Astrocyte (in vitro differentiated cells and primary cell): Measurements from ENCODE around the gene TCP1. TPM values are rescaled to one million over a fixed set of nuclear protein-coding genes. Genes with fewer than 3 reads are reported as not detected.
"Not testable (repeated sequence)": the region's sequence is repeated elsewhere in the genome, so short reads cannot be mapped to it uniquely, and the experiment has no call there.

Experiments
- DNase-seq: peaks from one replicate; pipeline ENCODE4 v3.0.0-alpha.2; 2010; ENCODE audit warnings: low read depth
- FAIRE-seq: peaks from 2 replicates; lab custom pipeline; 2011; peaks lifted over from hg19 to GRCh38; lab: Jason Lieb, UNC
- H2AFZ ChIP-seq: 2 replicates; pipeline ENCODE4 v1.6.0; 2012; ENCODE audit warnings: low read depth, low read length, inconsistent platforms
- H3K27ac ChIP-seq: 2 replicates; pipeline ENCODE4 v1.5.1; 2011; ENCODE audit warnings: low read depth, low read length, inconsistent platforms
- H3K27me3 ChIP-seq: 2 replicates; pipeline ENCODE4 v1.6.0; 2011; ENCODE audit warnings: low read length, inconsistent platforms; ENCODE audit not compliant: insufficient read depth
- H3K36me3 ChIP-seq: 2 replicates; pipeline ENCODE4 v1.5.1; 2011; ENCODE audit warnings: low read length, inconsistent platforms; ENCODE audit not compliant: insufficient read depth
- H3K4me1 ChIP-seq: 2 replicates; pipeline ENCODE4 v1.5.1; 2011; ENCODE audit warnings: low read length, inconsistent platforms; ENCODE audit not compliant: insufficient read depth
- H3K4me2 ChIP-seq: 2 replicates; pipeline ENCODE4 v1.6.0; 2012; ENCODE audit warnings: low read length, inconsistent platforms
- H3K4me3 ChIP-seq: 2 replicates; pipeline ENCODE4 v1.5.1; 2011; ENCODE audit warnings: low read depth, mild to moderate bottlenecking, low read length, inconsistent platforms; ENCODE audit not compliant: insufficient read depth
- H3K79me2 ChIP-seq: 2 replicates; pipeline ENCODE4 v1.6.0; 2012; ENCODE audit warnings: mild to moderate bottlenecking, low read length, inconsistent platforms; ENCODE audit not compliant: insufficient read depth
- H3K9ac ChIP-seq: 2 replicates; pipeline ENCODE4 v1.6.0; 2012; ENCODE audit warnings: mild to moderate bottlenecking, low read length, inconsistent platforms
- H3K9me3 ChIP-seq: 2 replicates; pipeline ENCODE4 v1.5.1; 2012; ENCODE audit warnings: low read depth, mild to moderate bottlenecking, low read length, inconsistent platforms; ENCODE audit not compliant: insufficient read depth
- H4K20me1 ChIP-seq: 2 replicates; pipeline ENCODE4 v1.6.0; 2012; ENCODE audit warnings: low read length, inconsistent platforms; ENCODE audit not compliant: insufficient read depth
- H3K27ac Mint-ChIP-seq: one replicate; pipeline ENCODE4 v1.8.0; 2021; ENCODE audit warnings: mild to moderate bottlenecking, mixed read lengths; ENCODE audit not compliant: unreplicated experiment
- H3K27me3 Mint-ChIP-seq: one replicate; pipeline ENCODE4 v1.8.0; 2021; ENCODE audit warnings: low read depth, mixed read lengths; ENCODE audit not compliant: unreplicated experiment
- H3K36me3 Mint-ChIP-seq: one replicate; pipeline ENCODE4 v1.8.0; 2021; ENCODE audit warnings: low read depth, mixed read lengths; ENCODE audit not compliant: unreplicated experiment
- H3K4me1 Mint-ChIP-seq: one replicate; pipeline ENCODE4 v1.8.0; 2021; ENCODE audit warnings: low read depth, mixed read lengths; ENCODE audit not compliant: unreplicated experiment
- H3K4me3 Mint-ChIP-seq: one replicate; pipeline ENCODE4 v1.8.0; 2021; ENCODE audit warnings: mild to moderate bottlenecking, moderate library complexity, mixed read lengths; ENCODE audit not compliant: unreplicated experiment
- H3K9me3 Mint-ChIP-seq: one replicate; pipeline ENCODE4 v1.8.0; 2021; ENCODE audit warnings: mild to moderate bottlenecking, mixed read lengths; ENCODE audit not compliant: unreplicated experiment
- EZH2 ChIP-seq: IDR thresholded peaks from 2 replicates; pipeline ENCODE4 v1.6.1; 2012; ENCODE audit warnings: mild to moderate bottlenecking, low read length, inconsistent platforms; ENCODE audit not compliant: insufficient read depth
- total RNA-seq: library from RNA; stranded (reverse); gene quantifications from 2 replicates; pipeline ENCODE4 v1.2.1, GENCODE V29; 2021
- TF ChIP-seq, protein P1 (sequence below): IDR thresholded peaks from 2 replicates; pipeline ENCODE4 v1.5.1; 2011; ENCODE audit warnings: low read depth, mild to moderate bottlenecking, inconsistent platforms, low read length, moderate library complexity; ENCODE audit not compliant: insufficient read depth

Gene TCP1
- total RNA-seq, 1 donor from 2014 or later, result 256 TPM

DNA sequence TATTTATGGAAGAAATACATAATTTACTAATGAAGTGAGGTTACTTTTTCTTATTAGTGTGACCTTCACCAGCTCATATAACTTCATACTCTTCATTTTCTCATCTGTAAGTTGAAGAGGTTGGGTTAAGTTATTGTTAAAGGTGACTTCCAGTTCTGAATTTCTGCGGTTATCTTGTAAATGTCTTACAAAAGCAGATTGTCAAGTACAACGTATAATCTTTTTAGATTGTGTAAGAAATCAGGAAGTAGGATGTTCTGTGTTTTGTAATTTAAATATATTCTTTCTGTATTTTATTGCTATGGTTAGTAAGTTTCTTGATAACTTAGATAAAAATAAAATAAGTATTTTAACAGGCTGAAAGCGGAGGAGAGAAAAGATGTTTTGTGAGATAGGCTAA lies 50.1 kb downstream of the TCP1 start:
- Mint-ChIP-seq H3K27ac (no peak overlapping the region), H3K9me3 (no peaks in the 10 kb centered on the region), H3K4me3 (no peak overlapping the region), H3K4me1 (no peaks in the 10 kb centered on the region), H3K27me3 (no peaks in the 10 kb centered on the region), H3K36me3 (peaks cover 5% of the 10 kb centered on the region)
- peaks cover 98% of the 10 kb centered on the region for H3K79me2 ChIP-seq
- H3K4me2 ChIP-seq, result no peak overlapping the region
- peaks cover 45% of the 10 kb centered on the region for H4K20me1 ChIP-seq
- peaks cover 40% of the 10 kb centered on the region for H3K36me3 ChIP-seq
- H3K27ac ChIP-seq, result no peak overlapping the region
- FAIRE-seq (no peak), DNase-seq (no peak)
- TF ChIP-seq, protein P1, sequence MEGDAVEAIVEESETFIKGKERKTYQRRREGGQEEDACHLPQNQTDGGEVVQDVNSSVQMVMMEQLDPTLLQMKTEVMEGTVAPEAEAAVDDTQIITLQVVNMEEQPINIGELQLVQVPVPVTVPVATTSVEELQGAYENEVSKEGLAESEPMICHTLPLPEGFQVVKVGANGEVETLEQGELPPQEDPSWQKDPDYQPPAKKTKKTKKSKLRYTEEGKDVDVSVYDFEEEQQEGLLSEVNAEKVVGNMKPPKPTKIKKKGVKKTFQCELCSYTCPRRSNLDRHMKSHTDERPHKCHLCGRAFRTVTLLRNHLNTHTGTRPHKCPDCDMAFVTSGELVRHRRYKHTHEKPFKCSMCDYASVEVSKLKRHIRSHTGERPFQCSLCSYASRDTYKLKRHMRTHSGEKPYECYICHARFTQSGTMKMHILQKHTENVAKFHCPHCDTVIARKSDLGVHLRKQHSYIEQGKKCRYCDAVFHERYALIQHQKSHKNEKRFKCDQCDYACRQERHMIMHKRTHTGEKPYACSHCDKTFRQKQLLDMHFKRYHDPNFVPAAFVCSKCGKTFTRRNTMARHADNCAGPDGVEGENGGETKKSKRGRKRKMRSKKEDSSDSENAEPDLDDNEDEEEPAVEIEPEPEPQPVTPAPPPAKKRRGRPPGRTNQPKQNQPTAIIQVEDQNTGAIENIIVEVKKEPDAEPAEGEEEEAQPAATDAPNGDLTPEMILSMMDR, result no peak
- TF ChIP-seq EZH2, result no peak
- no peaks in the 10 kb centered on the region for H3K4me1 ChIP-seq
- no peaks in the 10 kb centered on the region for H3K27me3 ChIP-seq
- no peak overlapping the region for H3K4me3 ChIP-seq
- H3K9me3 ChIP-seq, result no peaks in the 10 kb centered on the region
- H2AFZ ChIP-seq, result no peak overlapping the region
- H3K9ac ChIP-seq, result no peak overlapping the region

DNA sequence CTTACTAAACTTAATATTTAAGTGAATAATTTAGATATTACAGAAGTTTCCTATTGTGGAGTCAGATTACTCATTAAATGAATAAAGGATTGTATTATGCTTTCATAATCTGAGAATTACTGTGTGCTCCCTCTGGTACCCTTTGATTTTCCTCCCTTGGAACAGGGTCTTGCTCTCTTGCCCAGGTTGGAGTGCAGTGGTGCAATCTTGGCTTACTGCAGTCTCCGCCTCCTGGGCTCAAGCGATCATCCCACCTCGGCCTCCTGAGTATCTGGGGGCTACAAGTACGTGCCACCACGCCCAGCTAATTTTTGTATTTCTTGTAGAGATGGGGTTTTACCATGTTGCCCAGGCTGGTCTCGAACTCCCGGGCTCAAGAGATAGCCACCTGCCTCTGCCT lies 52.5 kb downstream of the TCP1 start:
- Mint-ChIP-seq H3K36me3 (peaks cover 3% of the 10 kb centered on the region), H3K4me1 (no peaks in the 10 kb centered on the region), H3K27ac (no peak overlapping the region), H3K4me3 (no peak overlapping the region), H3K27me3 (no peaks in the 10 kb centered on the region), H3K9me3 (no peaks in the 10 kb centered on the region)
- no peaks in the 10 kb centered on the region for H3K4me1 ChIP-seq
- no peak overlapping the region for H3K4me3 ChIP-seq
- TF ChIP-seq, protein P1, result no peak
- no peak for TF ChIP-seq EZH2
- H3K4me2 ChIP-seq, result no peak overlapping the region
- no peaks in the 10 kb centered on the region for H3K9me3 ChIP-seq
- peaks cover 98% of the 10 kb centered on the region for H3K79me2 ChIP-seq
- FAIRE-seq (no peak), DNase-seq (no peak)
- no peak overlapping the region for H3K9ac ChIP-seq
- H3K27me3 ChIP-seq, result no peaks in the 10 kb centered on the region
- peaks cover 23% of the 10 kb centered on the region for H3K36me3 ChIP-seq
- peaks cover 63% of the 10 kb centered on the region for H4K20me1 ChIP-seq
- H3K27ac ChIP-seq, result no peak overlapping the region
- H2AFZ ChIP-seq, result no peak overlapping the region

DNA sequence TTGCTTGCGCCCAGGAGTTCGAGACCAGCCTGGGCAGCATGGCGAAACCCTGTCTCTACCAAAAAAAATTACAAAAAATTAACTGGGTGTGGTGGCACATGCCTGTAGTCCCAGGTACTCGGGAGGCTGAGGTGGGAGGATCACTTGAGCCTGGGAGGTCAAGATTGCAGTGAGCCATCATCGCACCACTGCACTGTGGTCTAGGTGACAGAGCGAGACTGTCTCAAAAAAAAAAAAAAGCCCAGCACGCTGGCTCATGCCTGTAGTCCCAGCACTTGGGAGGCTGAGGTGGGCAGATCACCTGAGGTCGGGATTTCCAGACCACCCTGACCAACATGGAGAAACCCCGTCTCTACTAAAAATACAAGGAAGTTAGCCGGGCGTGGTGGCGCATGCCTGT lies 56.0 kb downstream of the TCP1 start:
- H3K27me3 ChIP-seq, DNase-seq, H3K9me3 ChIP-seq, H3K36me3 Mint-ChIP-seq, H3K4me2 ChIP-seq, H3K27ac Mint-ChIP-seq, H3K4me1 Mint-ChIP-seq, H3K27ac ChIP-seq, H3K4me3 ChIP-seq, H3K36me3 ChIP-seq, FAIRE-seq, H3K9me3 Mint-ChIP-seq, H3K27me3 Mint-ChIP-seq, H3K4me1 ChIP-seq, H2AFZ ChIP-seq, H3K9ac ChIP-seq, H3K4me3 Mint-ChIP-seq: not testable (repeated sequence)
- peaks cover 96% of the 10 kb centered on the region for H4K20me1 ChIP-seq
- H3K79me2 ChIP-seq, result peaks cover 100% of the 10 kb centered on the region

DNA sequence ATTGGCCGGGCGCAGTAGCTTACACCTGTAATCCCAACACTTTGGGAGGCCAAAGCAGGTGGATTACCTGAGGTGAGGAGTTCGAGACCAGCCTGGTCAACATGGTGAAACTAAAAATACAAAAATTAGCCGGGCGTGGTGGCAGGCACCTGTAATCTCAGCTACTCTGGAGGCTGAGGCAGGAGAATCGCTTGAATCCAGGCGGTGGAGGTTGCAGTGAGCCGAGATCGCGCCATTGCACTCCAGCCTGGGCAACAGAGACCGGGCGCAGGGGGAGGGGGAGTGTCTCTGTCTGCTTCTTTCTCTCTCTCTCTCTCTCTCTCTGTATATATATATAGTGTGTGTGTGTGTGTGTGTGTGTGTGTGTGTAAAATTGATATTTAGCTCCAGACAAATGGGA lies 56.9 kb downstream of the TCP1 start:
- H3K27me3 ChIP-seq, H2AFZ ChIP-seq, H3K36me3 ChIP-seq, H3K27ac ChIP-seq, H3K9ac ChIP-seq, H3K27ac Mint-ChIP-seq, DNase-seq, H3K4me3 ChIP-seq, H3K36me3 Mint-ChIP-seq, H3K4me1 Mint-ChIP-seq, H3K9me3 ChIP-seq, FAIRE-seq, H3K9me3 Mint-ChIP-seq, H3K4me1 ChIP-seq, H3K27me3 Mint-ChIP-seq, H3K4me2 ChIP-seq, H3K4me3 Mint-ChIP-seq: not testable (repeated sequence)
- Histone ChIP-seq H3K79me2 (peaks cover 100% of the 10 kb centered on the region), H4K20me1 (peaks cover 94% of the 10 kb centered on the region)
